Thyroid gland (tissue), 4 donors: ENCODE results near the gene RAP1A. TPM values are rescaled to one million over a fixed set of nuclear protein-coding genes. Genes with fewer than 3 reads are reported as not detected.

Source experiments
- DNase-seq, 2 donors: peaks; one replicate each; pipeline ENCODE4 v3.0.0-alpha.2; 2019
- H3K27ac ChIP-seq, 3 donors: fragments of 200-600 bp; sonication (generic); 1 replicate in 2 of 3; 2 replicates in 1 of 3; pipeline ENCODE4 v1.5.1; 2016 to 2019; ENCODE audit warnings: mild to moderate bottlenecking in 1 of 3, moderate library complexity in 1 of 3
- H3K27me3 ChIP-seq: fragments of 200-600 bp; sonication (generic); one replicate; pipeline ENCODE4 v1.5.1; 2019
- H3K36me3 ChIP-seq, 2 donors: fragments of 200-600 bp; sonication (generic); one replicate each; pipeline ENCODE4 v1.5.1; 2016 to 2019
- H3K4me1 ChIP-seq, 2 donors: fragments of 200-600 bp; sonication (generic); one replicate each; pipeline ENCODE4 v1.5.1; 2017 to 2019
- H3K4me3 ChIP-seq, 3 donors: fragments of 200-600 bp; sonication (generic); replicated peaks in 1 of 3; 1 replicate in 2 of 3; 2 replicates in 1 of 3; pipeline ENCODE4 v1.5.1; 2016; ENCODE audit warnings: mild to moderate bottlenecking in 1 of 3
- H3K9me3 ChIP-seq: fragments of 200-600 bp; sonication (generic); one replicate; pipeline ENCODE4 v1.5.1; 2017
- CTCF ChIP-seq, 6 experiments: fragments of 200-600 bp in 3 of 6; fragments of 450-650 bp in 3 of 6; sonication (generic) in 3 of 6; IDR thresholded peaks; one replicate each; pipeline ENCODE4 v1.5.1; 2016 to 2019; ENCODE audit warnings: antibody characterized with exemption in 6 of 6, mild to moderate bottlenecking in 2 of 6, inconsistent platforms in 1 of 6, moderate library complexity in 1 of 6
- POLR2A ChIP-seq, 2 donors: fragments of 450-650 bp; IDR thresholded peaks; one replicate each; pipeline ENCODE4 v1.6.1; 2017; ENCODE audit warnings: antibody characterized with exemption in 2 of 2, mild to moderate bottlenecking in 2 of 2, moderate library complexity in 1 of 2
- WGBS, 2 donors: methylation state at CpG; one replicate each; pipeline ENCODE4 v1.1.5; 2017; 5-methylcytosine and 5-hydroxymethylcytosine counted together
- intact Hi-C: fragments of 100-400 bp; cut with DNase I; formaldehyde crosslinking; loops from one replicate; pipeline ENCODE4 v1.15.1; 2023
- total RNA-seq, 4 donors: library from RNA; depleted of rRNA; stranded (reverse); fragments of >200 nt; gene quantifications; one replicate each; pipeline ENCODE4 v1.2.3, GENCODE V29; 2016

The RAP1A gene
- total RNA-seq, 4 donors from 2014 or later = 54.2 to 91.7 (median 71.9) TPM

- no peak overlapping the region for H3K4me3 ChIP-seq
- H3K27ac ChIP-seq = peak overlapping the region in 1 of 3 donors; percentile 50
- TF ChIP-seq CTCF (IDR thresholded peaks at IDR 0.05) (no peak), POLR2A (IDR thresholded peaks at IDR 0.05) (no peak)
- 63 to 66% methylated on average over 4 of the region's 4 CpGs for WGBS, 2 donors
- DNase-seq = no peak
- intact Hi-C loops = no loop called here
- peaks cover 5 to 24% of the 10 kb centered on the region in 2 donors for H3K4me1 ChIP-seq
- H3K36me3 ChIP-seq = no peaks in the 10 kb centered on the region
- no peaks in the 10 kb centered on the region for H3K27me3 ChIP-seq
- no peaks in the 10 kb centered on the region for H3K9me3 ChIP-seq
Measured at GRCh38 chr1:111719674-111720132, 100.1 kb downstream of the RAP1A start.

GRCh38 chr1:111720274-111720976 is 100.8 kb downstream of the RAP1A start:
- no peaks in the 10 kb centered on the region for H3K27me3 ChIP-seq
- H3K4me3 ChIP-seq = no peak overlapping the region
- H3K27ac ChIP-seq = peak overlapping the region in 2 of 3 donors; percentile 49 to 50
- intact Hi-C loops = no loop called here
- TF ChIP-seq CTCF (IDR thresholded peaks at IDR 0.05) (no peak), POLR2A (IDR thresholded peaks at IDR 0.05) (no peak)
- WGBS, 2 donors = 53 to 66% methylated on average over 7 of the region's 7 CpGs
- DNase-seq = no peak
- H3K36me3 ChIP-seq = no peaks in the 10 kb centered on the region
- peaks cover 5 to 30% of the 10 kb centered on the region in 2 donors for H3K4me1 ChIP-seq
- no peaks in the 10 kb centered on the region for H3K9me3 ChIP-seq

- DNase-seq = no peak
- Histone ChIP-seq H3K27ac (no peak overlapping the region), H3K4me1 (peaks cover 5 to 30% of the 10 kb centered on the region in 2 donors), H3K36me3 (no peaks in the 10 kb centered on the region), H3K27me3 (no peaks in the 10 kb centered on the region), H3K4me3 (no peak overlapping the region), H3K9me3 (no peaks in the 10 kb centered on the region)
- 65 to 73% methylated on average over 10 of the region's 10 CpGs for WGBS, 2 donors
- no peak for TF ChIP-seq CTCF (IDR thresholded peaks at IDR 0.05)
- no peak for TF ChIP-seq POLR2A (IDR thresholded peaks at IDR 0.05)
- intact Hi-C loops = no loop called here
Measured at GRCh38 chr1:111720977-111721786, 101.6 kb downstream of the RAP1A start.

GRCh38 chr1:111723091-111723806 is 103.7 kb downstream of the RAP1A start:
- Histone ChIP-seq H3K27ac (no peak overlapping the region), H3K27me3 (no peaks in the 10 kb centered on the region), H3K4me3 (no peak overlapping the region), H3K9me3 (no peaks in the 10 kb centered on the region), H3K4me1 (peaks cover 5 to 30% of the 10 kb centered on the region in 2 donors), H3K36me3 (no peaks in the 10 kb centered on the region)
- TF ChIP-seq POLR2A (IDR thresholded peaks at IDR 0.05) (no peak), CTCF (IDR thresholded peaks at IDR 0.05) (no peak)
- no peak for DNase-seq
- 87 to 89% methylated on average over 7 of the region's 7 CpGs for WGBS, 2 donors
- intact Hi-C loops = no loop called here
